ENCODE results near the gene RAP2A.

DNA sequence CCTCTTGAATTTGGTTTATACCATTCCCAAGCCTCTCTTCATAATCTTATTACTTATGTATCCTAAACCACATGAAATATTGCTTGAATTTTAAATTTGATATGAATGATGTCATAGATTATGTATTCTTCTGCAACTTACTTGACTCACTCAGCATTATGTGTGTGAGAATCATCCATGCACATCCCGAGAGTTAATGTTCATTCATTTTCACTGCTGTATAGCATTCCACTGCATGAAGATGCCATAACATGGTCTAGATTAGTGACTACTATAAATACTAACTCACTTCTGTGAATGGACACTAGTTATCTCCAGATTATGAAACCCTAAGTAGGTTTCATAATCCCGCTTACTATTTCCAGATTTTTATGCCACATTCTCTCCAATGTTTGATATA, 25.0 kb upstream of the RAP2A start:
- TF ChIP-seq, protein P1, sequence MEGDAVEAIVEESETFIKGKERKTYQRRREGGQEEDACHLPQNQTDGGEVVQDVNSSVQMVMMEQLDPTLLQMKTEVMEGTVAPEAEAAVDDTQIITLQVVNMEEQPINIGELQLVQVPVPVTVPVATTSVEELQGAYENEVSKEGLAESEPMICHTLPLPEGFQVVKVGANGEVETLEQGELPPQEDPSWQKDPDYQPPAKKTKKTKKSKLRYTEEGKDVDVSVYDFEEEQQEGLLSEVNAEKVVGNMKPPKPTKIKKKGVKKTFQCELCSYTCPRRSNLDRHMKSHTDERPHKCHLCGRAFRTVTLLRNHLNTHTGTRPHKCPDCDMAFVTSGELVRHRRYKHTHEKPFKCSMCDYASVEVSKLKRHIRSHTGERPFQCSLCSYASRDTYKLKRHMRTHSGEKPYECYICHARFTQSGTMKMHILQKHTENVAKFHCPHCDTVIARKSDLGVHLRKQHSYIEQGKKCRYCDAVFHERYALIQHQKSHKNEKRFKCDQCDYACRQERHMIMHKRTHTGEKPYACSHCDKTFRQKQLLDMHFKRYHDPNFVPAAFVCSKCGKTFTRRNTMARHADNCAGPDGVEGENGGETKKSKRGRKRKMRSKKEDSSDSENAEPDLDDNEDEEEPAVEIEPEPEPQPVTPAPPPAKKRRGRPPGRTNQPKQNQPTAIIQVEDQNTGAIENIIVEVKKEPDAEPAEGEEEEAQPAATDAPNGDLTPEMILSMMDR (IDR thresholded peaks at IDR 0.05): no peak
- no peak for TF ChIP-seq POLR2A (IDR thresholded peaks at IDR 0.05)
